Hepatocyte (in vitro differentiated cells): ENCODE measurements around the gene HECTD4.

Experiments
- EZH2 ChIP-seq: fragments of 200-600 bp; sonication (generic); IDR thresholded peaks from 2 replicates; pipeline ENCODE4 v1.6.1; 2016; ENCODE audit warnings: antibody characterized with exemption, mild to moderate bottlenecking, borderline replicate concordance
- TF ChIP-seq, protein P1 (sequence below): fragments of 200-600 bp; sonication (generic); IDR thresholded peaks from 2 replicates; pipeline ENCODE4 v1.5.1; 2016; ENCODE audit warnings: antibody characterized with exemption, mild to moderate bottlenecking; ENCODE audit not compliant: poor library complexity

- no peak for TF ChIP-seq EZH2
- TF ChIP-seq, protein P1, sequence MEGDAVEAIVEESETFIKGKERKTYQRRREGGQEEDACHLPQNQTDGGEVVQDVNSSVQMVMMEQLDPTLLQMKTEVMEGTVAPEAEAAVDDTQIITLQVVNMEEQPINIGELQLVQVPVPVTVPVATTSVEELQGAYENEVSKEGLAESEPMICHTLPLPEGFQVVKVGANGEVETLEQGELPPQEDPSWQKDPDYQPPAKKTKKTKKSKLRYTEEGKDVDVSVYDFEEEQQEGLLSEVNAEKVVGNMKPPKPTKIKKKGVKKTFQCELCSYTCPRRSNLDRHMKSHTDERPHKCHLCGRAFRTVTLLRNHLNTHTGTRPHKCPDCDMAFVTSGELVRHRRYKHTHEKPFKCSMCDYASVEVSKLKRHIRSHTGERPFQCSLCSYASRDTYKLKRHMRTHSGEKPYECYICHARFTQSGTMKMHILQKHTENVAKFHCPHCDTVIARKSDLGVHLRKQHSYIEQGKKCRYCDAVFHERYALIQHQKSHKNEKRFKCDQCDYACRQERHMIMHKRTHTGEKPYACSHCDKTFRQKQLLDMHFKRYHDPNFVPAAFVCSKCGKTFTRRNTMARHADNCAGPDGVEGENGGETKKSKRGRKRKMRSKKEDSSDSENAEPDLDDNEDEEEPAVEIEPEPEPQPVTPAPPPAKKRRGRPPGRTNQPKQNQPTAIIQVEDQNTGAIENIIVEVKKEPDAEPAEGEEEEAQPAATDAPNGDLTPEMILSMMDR: no peak
These were observed 145.4 kb downstream of the HECTD4 start for GRCh38 chr12:112236786-112237185.
